NT2/D1 (cell line): Measurements from ENCODE around the gene REV1.

Experiments
- YY1 ChIP-seq: IDR thresholded peaks from 2 replicates; pipeline ENCODE4 v1.6.1; 2011; ENCODE audit not compliant: insufficient read length, insufficient read depth
- ZNF274 ChIP-seq: IDR thresholded peaks from 2 replicates; pipeline ENCODE4 v1.6.1; 2011; ENCODE audit warnings: mild to moderate bottlenecking, low read depth, low read length

GRCh38 chr2:99436874-99437273 lies 52.9 kb downstream of the REV1 start:
- TF ChIP-seq ZNF274 (no peak), YY1 (no peak)
